VCaP (cell line): ENCODE measurements around the gene FAM171A1.

ENCODE experiments used
- H3K27ac ChIP-seq: fragments of 450-650 bp; 2 replicates; pipeline ENCODE4 v1.5.1; 2017
- TF ChIP-seq, protein P1 (sequence below): fragments of 450-650 bp; conservative IDR thresholded peaks from 2 replicates; pipeline ENCODE4 v1.5.1; 2017; ENCODE audit warnings: mild to moderate bottlenecking, moderate library complexity

FAM171A1 gene

DNA sequence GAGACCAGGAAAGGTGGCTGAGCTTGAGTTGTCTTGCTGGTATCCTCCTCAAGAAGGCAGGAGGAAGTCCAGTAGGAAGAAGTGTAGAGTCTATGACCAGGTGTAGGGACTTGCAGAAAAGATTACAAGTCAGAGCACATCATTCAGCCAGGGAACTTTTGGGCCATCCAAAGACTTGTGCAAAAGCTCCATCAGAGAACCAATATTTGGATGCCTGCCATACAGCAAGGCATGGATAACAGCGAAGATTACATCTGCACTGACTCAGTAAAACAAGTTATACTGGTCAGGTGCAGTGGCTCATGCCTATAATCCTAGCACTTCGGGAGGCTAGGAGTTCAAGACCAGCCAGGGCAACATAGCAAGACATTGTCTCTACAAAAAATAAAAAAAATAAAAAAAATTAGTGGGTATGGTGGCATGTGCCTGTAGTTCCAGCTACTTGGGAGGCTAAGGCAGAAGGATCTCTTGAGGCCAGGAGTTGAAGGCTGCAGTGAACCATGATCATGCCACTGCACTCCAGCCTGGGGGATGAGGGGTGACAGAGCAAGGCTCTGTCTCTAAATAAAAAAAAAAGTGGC, 189.4 kb downstream of the FAM171A1 start:
- no peak overlapping the region for H3K27ac ChIP-seq
- TF ChIP-seq, protein P1, sequence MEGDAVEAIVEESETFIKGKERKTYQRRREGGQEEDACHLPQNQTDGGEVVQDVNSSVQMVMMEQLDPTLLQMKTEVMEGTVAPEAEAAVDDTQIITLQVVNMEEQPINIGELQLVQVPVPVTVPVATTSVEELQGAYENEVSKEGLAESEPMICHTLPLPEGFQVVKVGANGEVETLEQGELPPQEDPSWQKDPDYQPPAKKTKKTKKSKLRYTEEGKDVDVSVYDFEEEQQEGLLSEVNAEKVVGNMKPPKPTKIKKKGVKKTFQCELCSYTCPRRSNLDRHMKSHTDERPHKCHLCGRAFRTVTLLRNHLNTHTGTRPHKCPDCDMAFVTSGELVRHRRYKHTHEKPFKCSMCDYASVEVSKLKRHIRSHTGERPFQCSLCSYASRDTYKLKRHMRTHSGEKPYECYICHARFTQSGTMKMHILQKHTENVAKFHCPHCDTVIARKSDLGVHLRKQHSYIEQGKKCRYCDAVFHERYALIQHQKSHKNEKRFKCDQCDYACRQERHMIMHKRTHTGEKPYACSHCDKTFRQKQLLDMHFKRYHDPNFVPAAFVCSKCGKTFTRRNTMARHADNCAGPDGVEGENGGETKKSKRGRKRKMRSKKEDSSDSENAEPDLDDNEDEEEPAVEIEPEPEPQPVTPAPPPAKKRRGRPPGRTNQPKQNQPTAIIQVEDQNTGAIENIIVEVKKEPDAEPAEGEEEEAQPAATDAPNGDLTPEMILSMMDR, result no peak

DNA sequence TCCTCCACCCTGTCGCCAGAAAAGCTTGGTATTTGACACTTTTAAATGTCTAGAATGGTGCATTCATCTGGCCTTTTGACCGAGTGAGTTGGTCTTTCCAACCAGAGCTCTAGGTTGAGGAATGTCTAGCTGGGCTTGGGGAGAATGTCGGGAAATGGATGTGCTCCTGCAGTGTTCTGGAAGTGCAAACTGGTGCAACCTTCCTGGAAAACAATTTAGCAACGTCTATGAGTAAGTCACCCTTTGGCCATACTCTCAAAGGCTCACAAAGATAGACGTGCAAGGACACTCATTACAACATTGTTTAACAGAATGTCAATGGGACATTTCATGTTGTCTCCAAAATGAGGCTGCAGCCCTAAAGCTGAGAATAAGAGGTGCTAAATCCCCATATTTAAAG, 190.4 kb downstream of the FAM171A1 start:
- TF ChIP-seq, protein P1, result no peak
- no peak overlapping the region for H3K27ac ChIP-seq

DNA sequence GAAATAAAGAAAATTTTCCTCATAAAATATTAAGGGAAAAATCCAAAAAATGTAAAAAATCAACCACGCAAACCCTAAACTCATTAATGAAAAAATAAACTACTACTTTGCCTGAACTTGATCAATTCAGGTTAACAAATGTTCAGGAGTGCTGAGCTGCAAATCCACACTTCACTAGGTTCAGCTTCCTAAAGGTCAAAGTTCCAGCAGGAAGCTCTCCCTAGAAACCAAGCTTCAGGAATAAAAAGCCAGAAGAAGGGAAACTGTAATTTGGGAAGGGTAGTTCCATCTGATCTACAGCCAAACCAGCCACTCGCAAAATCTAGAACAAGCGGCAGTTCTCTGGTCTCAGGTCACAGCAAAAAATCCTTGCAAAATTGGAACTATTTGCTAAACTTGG, 194.8 kb downstream of the FAM171A1 start:
- no peak overlapping the region for H3K27ac ChIP-seq
- TF ChIP-seq, protein P1, result no peak

DNA sequence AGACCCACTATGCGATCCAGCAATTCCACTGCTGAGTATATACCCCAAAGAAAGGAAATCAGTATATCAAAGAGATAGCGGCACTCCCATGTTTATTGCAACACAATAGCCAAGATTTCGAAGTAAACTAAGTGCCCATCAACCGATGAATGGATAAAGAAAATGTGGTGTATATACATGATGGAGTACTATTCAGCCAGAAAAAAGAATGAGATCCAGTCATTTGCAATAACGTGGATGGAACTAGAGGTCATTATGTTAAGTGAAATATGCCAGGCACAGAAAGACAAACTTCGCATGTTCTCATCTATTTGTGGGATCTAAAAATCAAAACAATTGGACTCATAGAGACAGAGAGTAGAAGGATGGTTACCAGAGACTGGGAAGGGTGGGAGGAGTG, 195.5 kb downstream of the FAM171A1 start:
- TF ChIP-seq, protein P1, result no peak
- no peak overlapping the region for H3K27ac ChIP-seq

DNA sequence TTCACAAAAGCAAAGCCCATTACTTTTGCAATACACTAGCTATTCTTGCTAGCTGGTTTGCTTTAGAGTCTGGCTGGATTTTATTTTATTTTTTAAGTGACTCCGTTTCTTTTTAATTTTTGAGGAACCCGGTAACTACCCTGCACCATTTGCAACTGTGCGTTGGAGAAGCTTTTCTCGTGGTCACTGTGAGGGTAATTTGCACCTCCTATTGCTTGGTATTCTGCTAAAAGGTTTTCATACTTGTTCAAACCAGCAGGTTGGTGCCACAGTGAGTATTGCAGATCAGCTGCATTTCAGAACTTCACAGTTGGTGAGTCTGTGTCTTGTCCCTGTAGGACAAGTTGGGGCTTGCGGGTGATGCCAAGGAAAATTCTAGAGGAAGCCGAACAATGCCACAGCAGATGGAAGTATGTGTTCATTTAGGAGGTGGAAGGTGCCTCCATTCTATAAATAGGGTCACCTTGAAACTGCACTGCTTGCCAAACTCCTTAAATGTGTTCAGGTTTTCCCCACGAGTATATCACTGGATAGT, 198.7 kb downstream of the FAM171A1 start:
- TF ChIP-seq, protein P1, result no peak
- H3K27ac ChIP-seq, result no peak overlapping the region

DNA sequence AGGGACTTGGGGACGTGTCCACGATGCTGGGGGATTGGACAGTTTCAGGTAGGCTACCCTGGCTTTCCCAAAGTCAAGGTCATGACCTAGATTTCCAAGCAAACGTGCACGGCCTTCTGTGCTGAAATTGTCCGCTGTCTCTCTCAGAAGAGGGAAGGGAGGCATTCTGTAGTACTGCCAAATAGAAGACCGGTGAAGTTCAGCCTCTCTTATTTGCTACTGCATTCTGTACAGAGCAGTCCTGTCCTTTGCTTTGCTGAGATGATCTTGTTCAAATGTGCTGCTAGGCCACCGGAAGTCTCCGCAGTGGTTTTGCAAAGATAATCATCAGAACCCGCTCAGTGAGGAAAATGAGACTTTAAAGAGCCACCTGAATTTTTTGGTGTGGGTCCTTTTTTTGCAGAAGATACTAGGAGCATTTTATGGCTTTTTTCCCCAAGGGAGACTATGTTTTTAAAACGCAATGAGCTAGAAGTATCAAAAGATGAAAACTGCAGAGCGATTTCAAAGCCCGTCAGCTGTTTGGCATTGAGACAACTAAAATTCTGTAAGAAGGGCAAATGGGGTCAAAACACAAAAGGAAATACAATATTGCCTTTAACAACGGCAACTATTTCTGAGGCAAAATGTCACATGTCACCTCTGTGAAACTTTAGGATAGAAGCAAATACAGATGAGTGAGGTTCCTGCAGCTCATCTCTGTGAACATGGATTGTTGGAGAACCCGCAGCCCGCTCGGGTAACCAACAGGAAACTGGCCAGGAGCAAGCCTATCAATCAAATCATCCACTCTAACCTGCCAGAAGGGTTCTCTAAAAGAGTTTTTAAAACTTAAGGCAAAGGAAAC, 201.3 kb downstream of the FAM171A1 start:
- TF ChIP-seq, protein P1, result no peak
- peak overlapping the region; percentile 55 for H3K27ac ChIP-seq

DNA sequence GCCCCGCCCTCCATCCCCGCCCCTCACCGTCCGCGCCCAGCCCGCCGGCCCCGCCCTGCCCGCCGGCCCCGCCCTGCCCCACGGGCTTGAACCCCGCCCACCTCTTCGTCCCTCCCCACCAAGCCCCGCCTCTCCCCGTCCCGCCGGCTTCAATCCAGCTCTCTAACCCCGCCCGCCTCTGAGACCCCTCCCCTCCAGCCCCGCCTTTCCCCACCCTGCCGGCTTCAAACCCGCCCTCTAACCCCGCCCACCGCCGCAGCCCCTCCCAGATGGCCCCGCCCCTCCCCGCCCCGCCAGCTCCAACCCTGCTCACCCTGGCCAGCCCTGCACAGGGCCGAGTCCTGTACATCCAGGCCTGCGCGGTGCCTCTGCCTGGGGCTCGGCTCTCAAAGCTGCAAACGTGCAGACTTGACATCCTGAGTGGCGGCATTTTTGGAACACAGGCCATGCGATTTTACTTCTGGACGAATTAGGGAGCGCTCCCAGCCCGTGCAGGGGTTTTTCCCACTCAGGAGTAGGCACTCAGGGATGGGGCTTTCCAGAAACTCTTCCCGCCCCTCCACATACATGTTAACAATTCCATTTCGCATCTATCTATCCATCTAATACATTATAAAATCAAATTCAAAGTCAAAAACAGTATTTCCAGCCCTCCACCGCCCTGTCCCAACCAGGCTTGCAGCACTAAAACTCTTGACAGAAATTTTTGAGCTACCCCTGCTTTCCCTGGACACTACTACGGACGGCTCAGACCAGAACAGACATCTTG, 202.1 kb downstream of the FAM171A1 start:
- peak overlapping the region; percentile 55 for H3K27ac ChIP-seq
- TF ChIP-seq, protein P1, result no peak
